GM10847 (cell line): ENCODE data around the gene NDUFAF5.

ENCODE experiments used
- POLR2A ChIP-seq: IDR thresholded peaks from 2 replicates; pipeline ENCODE4 v1.6.1; 2011; ENCODE audit not compliant: insufficient read length; ENCODE audit errors: extremely low read depth

The NDUFAF5 gene, protein sequence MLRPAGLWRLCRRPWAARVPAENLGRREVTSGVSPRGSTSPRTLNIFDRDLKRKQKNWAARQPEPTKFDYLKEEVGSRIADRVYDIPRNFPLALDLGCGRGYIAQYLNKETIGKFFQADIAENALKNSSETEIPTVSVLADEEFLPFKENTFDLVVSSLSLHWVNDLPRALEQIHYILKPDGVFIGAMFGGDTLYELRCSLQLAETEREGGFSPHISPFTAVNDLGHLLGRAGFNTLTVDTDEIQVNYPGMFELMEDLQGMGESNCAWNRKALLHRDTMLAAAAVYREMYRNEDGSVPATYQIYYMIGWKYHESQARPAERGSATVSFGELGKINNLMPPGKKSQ

DNA sequence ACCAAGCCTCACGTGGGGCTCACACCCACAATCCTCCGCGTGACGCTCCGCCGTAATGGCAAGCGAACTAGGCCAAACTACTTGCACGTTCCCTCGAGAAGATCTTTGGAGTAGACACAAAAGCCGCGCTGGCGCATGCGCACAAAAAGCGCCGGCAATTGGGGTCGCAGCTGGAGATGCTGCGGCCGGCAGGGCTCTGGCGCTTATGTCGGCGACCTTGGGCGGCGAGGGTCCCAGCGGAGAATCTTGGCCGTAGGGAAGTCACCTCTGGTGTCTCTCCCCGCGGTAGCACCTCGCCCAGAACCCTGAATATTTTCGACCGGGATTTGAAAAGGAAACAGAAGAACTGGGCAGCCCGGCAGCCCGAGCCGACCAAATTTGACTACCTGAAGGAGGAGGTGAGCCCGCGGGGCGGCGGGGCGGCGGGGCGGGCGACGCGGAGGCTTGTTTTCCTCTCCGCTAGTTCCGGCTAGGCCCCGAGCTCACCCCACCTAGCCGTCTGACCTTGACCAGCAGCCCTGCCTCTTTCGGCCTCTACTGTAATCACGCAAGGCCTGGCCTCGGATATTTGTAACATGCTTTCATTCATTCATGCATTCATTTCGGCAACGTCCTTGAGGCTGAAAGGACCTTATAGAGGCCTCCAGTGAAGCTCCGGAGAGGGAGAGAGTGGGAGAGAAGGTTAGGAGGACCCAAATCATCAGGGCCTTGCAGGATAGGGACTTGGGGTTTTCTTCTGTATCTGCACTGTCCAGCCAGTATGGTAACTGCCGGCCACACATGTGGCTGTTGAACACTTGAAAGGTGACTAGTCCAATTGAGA is at the start of gene NDUFAF5, which contains the start of gene ESF1:
Gene NDUFAF5 (plus strand): TSS at position 136 of the 823 bp plus-strand sequence. CDS start 41 bp downstream, at position 177.
Gene ESF1 (minus strand): TSS at position 27 of the 823 bp plus-strand sequence. CDS start 1,779 bp downstream, outside the sequence.
- peak; percentile 77 for TF ChIP-seq POLR2A

DNA sequence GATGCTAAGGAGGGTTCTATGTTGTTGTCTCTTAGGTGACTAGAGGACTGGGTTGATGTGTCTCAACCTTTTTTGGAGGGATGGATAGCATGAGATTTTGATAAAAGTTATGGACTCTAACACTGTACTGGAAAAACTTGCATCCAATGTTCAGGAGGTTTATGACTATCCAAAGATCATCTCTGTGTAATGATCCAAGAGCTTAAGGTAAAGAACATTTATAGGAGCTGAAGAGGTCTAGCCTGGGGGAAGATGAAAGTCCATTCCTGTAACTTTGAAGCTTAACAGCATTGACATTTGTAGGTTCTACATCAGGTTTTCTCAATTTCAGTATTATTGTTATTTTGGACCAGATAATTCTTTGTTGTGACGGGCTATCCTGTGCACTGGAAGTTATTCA is 49.0 kb upstream of the NDUFAF5 start:
- TF ChIP-seq POLR2A: no peak

DNA sequence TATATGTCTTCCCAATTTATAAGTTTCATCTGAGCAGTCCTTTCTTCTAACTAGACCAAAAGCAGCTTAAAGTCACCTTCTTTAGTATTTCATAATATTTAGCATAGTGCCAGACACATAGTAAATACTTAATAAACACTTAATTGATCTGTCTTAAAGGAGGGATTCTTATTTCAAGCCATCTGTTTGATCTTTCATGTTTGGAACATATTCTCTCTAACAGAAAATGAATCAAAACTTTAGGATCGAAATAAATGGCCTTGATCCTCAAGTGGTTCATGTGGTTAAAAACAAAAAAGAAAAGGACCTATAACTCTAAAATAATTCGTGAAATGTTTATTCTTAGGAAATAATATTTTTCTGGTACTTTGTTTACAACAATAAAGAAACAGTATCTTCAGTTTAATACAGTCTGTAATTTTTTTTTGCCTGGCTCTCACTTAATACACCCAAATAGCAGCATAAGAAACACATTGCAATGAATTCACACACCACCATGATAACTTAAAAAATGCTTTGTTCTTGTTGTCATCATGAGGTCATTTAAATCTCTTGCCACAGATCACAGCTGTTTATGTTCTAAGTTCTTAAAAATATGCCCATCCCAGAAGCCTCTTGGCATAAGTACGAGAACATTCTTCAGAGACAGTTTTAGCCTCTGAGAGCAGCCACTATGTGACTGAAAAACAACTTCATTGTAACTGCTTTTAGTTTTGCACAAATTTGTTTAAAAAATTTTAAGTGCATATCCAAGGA is 48.2 kb upstream of the NDUFAF5 start:
- no peak for TF ChIP-seq POLR2A

DNA sequence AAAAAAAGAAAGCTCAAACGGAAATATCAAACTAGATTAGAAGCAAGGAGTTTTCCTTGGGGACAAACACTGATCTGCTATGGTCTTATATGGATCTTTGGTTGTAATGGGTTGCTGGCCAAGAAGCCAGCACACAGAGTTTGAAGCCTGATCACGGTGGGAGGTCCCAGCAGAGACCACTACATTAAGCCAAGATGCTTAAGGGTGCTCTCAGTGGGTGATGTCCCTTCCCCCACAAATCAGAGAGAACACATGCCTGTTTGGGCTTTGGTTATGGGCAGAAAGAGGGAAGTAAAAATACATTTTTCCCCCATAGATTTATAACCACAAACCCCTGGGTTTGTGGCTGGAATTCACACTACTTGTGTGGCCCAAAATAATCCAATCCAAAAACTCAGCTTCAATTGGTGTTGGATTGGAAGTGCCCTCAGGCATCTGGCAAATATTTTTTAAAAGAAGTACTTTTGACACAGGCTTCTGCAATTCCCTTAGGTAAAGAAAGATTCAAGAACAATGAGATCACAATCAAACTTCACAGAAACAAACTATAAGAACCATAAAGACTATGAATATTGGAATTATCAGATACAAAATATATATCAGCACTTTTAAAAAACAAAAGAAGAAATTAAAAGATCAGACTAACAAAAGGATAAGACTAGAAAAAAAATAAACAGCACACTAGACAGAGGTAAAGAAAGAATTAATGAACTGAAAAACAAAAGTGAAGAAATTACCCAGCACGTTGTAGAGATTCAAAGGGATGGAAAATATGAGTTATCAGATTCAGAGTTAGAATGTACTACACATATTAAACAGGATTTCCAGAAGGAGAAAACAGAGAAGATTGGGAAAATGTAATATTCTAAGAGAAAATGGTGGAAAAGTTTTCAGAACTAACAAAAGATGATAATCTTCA is 44.8 kb upstream of the NDUFAF5 start:
- TF ChIP-seq POLR2A: no peak

DNA sequence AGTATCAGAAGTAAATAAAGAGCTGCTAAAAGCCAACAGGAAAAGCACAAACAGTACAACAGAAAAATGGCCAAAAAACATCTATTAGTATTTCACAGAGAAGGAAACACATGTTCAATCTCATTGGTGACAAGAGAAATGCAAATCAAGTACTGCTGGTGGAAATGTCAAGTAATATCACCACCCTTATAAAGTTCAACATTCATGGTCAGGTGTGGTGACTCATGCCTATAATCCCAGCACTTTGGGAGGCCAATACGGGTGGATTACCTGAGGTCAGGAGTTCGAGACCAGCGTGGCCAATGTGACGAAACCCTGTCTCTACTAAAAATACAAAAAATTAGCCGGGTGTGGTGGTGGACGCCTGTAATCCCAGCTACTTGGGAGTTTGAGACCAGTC is 42.9 kb upstream of the NDUFAF5 start:
- no peak for TF ChIP-seq POLR2A

DNA sequence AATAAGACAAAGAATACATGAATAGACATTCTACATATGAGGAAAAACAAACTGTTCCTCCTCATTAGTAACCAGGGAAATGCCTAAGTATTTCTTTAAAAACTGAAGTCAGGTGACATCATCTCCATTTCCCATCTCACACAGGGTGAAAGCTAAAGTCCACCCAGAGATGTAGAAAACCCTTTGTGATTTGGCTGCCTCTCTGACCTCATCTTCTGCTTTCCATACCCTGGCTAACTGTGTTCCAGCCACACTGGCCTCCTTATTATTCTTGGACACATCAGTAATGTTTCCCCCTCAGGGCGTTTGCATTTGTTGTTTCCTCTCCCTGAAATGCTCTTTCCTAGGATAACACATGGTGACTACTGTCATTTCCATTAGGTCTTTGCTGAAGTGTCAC is 40.5 kb upstream of the NDUFAF5 start:
- no peak for TF ChIP-seq POLR2A

DNA sequence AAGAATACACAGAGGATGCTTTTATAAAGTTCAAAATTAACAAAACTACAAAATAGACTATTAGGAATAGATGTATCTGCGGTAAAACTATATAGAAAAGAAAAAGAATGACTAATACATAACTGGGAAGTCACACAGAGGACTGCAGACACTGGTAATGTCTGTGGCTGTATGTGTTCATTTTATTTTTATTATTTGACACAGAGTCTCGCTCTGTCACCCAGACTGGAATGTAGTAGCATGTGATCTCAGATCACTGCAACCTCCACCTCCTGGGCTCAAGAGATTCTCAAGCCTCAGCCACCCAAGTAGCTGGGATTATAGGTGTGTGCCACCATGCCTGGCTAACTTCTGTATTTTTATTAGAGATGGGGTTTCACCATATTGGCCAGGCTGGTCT is 39.0 kb upstream of the NDUFAF5 start:
- TF ChIP-seq POLR2A: no peak

DNA sequence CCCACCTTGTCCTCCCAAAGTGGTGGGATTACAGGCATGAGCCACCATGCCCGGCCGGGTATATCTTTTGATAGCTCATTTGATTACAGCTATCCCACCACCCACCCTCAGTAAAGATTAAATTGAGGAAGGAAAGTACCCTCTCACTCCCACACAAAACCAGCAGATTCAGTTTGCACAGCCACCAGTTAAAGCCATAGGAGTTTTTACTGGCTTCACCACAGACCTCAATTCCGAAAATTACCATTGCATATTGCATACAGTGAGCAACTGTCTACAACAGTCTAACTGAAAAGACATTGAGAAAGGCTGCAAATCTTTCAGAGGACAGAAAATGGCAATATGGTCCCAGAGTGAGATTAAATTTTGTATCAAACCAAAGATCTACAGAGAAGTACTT is 35.0 kb upstream of the NDUFAF5 start:
- TF ChIP-seq POLR2A: no peak

DNA sequence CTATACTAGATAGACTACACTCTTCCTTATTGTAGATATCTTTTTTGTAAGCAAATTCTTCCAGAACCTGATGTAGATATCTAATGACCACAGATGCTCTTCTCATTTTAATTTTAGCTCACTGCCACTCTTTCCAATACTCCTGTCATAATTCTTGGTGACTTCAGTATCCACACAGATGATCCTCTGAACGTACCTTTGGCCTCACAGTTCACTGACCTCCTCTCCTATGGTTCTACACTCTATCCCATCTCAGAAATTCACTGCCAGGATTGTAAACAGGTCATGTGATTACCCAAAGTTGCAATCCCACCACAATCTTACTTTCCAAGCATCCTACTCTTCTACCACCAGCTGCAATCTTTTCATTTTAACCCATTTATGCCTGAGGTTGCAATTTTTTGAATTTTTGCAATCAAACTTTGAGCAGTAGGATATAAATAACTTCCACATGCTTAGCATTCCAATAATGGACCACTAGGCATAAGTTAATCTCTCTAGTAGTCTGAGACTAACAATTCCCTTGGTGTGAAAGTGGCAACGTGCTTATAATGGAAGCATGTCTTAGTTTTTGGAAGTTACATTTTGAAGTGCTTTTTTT is 31.3 kb upstream of the NDUFAF5 start:
- TF ChIP-seq POLR2A: no peak

DNA sequence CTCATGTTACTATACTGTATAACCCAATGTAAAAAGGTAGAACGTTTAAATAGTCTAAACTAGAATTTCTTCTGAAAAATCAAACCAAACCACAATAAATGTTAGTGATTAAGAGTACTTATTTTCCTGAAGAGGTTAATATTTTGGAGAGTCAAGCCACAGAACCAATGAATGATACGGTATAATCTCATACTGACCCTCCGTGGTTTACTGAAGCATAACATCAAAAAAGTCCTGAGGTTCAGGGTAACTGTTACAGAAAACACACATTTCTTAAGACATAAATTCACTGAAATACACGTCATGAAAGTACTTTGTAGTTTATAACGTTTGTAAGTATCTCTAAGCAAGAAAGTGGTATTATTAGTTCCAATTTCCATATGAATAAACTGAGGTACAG is 29.0 kb upstream of the NDUFAF5 start:
- TF ChIP-seq POLR2A: no peak

DNA sequence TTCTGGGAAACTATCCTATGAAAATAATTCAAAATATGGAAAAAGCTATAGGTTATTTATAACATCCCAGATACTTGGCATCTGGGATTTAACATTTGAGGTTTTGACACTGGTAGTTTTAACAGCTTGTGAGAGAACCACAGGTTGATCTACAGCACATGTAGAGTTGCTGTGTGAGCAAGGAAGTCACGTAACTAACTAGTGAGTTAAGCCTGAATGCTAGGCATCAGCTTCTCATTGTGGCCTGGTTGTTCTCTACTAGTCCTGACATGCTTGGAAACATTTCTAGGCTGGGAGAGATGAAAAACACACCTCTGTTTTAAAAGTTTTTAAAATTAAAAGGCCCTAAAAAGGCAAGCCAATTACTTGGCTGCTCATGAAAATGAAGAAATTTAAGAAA is 28.3 kb upstream of the NDUFAF5 start:
- TF ChIP-seq POLR2A: no peak

DNA sequence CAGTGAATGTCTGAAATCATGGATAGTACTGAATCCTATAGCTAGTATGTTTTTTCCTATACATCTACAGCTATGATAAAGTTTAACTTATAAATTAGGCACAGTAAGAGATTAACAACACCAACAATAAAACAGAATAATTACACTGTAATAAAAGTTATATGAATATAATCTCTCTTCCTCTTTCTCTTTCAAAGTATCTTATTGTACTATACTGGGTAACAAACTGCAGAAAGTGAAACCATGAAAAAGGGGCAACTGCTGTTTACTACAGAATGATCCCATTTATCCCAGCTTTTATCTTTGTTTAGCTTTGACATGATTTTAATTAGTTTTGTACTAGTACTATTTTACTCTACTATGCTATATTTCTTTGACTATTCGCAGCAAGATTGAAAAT is 25.9 kb upstream of the NDUFAF5 start:
- no peak for TF ChIP-seq POLR2A

DNA sequence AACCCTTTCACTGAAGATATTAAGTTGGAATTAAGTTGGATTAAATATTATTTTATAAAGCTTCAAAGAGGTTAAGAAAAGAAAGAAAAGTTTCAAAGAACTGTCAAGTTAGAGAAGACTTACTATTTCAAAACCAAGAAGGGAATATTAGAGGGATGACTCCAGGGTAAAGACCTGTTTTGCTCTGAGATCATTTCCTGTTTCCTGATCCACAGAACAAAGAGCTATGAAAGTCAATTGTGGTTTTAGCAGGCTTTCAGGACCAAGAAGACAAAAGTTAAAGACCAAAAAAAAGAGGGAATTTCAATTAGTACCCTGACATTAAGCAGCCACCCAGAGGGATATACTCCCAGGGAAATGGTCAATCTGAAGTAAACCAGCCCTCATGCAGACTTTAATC is 19.5 kb upstream of the NDUFAF5 start:
- TF ChIP-seq POLR2A: no peak

DNA sequence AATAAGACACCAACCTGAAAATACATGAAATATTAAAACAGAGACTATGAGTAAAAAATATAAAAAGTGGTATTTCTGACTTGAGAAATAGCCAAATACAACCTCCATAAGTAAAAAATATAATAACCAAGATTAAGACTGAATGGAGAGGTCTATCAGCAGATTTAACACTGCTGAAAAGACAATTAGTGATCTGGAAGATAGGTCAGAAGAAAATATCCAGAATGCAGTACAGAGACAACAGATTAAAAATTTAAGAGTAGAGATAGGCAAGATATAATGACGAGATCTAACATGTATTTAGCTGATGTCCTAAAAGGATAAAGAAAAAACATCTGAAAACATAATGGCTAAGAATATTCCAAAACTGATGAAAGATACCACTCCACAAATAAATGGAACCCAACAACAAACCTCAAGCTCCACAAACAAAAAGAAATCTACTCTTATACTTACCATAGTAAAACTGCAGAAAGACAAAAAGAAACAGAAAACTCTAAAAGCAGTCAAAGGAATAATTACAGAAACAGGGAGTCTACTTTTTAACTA is 18.9 kb upstream of the NDUFAF5 start:
- TF ChIP-seq POLR2A: no peak
